Immature natural killer cell (primary cell): ENCODE data around the gene KCNIP4. TPM values are rescaled to one million over a fixed set of nuclear protein-coding genes. Genes with fewer than 3 reads are reported as not detected.

Experiments used
- DNase-seq, 3 donors: peaks; one replicate each; pipeline ENCODE4 v3.0.0; 2022; ENCODE audit warnings: mixed read lengths in 1 of 3
- H3K27ac Mint-ChIP-seq, 6 donors: one replicate each; pipeline ENCODE4 v1.8.0; 2020; ENCODE audit warnings: mixed read lengths in 6 of 6, mild to moderate bottlenecking in 5 of 6, inconsistent platforms in 4 of 6, moderate library complexity in 3 of 6
- H3K27me3 Mint-ChIP-seq, 3 donors: one replicate each; pipeline ENCODE4 v1.8.0; 2020 to 2021; ENCODE audit warnings: low read depth in 3 of 3, mild to moderate bottlenecking in 3 of 3, mixed read lengths in 3 of 3, moderate library complexity in 3 of 3, inconsistent platforms in 1 of 3
- H3K36me3 Mint-ChIP-seq, 3 donors: one replicate each; pipeline ENCODE4 v1.8.0; 2020; ENCODE audit warnings: mixed read lengths in 3 of 3, inconsistent platforms in 2 of 3, mild to moderate bottlenecking in 2 of 3
- H3K4me1 Mint-ChIP-seq, 2 donors: one replicate each; pipeline ENCODE4 v1.8.0; 2020; ENCODE audit warnings: inconsistent platforms in 2 of 2, mild to moderate bottlenecking in 2 of 2, mixed read lengths in 2 of 2, moderate library complexity in 1 of 2
- H3K4me3 Mint-ChIP-seq, 5 donors: one replicate each; pipeline ENCODE4 v1.8.0; 2020; ENCODE audit warnings: mild to moderate bottlenecking in 5 of 5, mixed read lengths in 5 of 5, inconsistent platforms in 3 of 5, moderate library complexity in 3 of 5
- H3K9me3 Mint-ChIP-seq, 6 donors: one replicate each; pipeline ENCODE4 v1.8.0; 2020; ENCODE audit warnings: mild to moderate bottlenecking in 6 of 6, mixed read lengths in 6 of 6, inconsistent platforms in 4 of 6, moderate library complexity in 3 of 6
- polyA plus RNA-seq, 3 donors: library from polyadenylated mRNA; unstranded; fragments of 300-500 nt; fragmentation: Illumina TruSeq; gene quantifications; one replicate each; pipeline ENCODE4 v1.2.3, GENCODE V29; 2021

The KCNIP4 gene
- polyA plus RNA-seq, 3 donors from 2014 or later = 0.10 TPM; not detected in 2

DNA sequence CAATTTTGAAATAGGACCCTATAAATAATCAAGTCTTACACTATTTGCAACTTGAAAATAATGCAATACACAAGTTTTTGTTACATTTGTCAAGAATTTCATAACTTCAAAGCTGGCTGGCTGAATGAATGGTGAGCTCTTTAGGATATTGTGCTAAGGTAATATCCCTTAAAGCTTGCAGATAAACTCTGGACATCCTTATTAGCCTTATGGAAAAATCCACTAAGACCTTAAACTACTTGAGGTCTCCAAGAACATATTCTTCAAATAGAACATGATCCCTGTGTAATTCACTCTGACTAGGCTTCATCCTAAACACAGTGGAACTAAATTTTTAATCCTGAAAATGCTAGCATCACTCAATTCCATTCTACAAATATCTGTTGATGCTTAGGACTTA lies 1049.0 kb downstream of the KCNIP4 start:
- H3K4me1 Mint-ChIP-seq = peaks cover 45 to 48% of the 10 kb centered on the region in 2 donors
- H3K27me3 Mint-ChIP-seq = no peaks in the 10 kb centered on the region
- H3K4me3 Mint-ChIP-seq = no peak overlapping the region
- peaks cover 0 to 10% (median 5%) of the 10 kb centered on the region in 3 donors for H3K36me3 Mint-ChIP-seq
- H3K27ac Mint-ChIP-seq = no peak overlapping the region
- peaks cover 0 to 12% (median 2%) of the 10 kb centered on the region in 6 donors for H3K9me3 Mint-ChIP-seq
- no peak for DNase-seq

DNA sequence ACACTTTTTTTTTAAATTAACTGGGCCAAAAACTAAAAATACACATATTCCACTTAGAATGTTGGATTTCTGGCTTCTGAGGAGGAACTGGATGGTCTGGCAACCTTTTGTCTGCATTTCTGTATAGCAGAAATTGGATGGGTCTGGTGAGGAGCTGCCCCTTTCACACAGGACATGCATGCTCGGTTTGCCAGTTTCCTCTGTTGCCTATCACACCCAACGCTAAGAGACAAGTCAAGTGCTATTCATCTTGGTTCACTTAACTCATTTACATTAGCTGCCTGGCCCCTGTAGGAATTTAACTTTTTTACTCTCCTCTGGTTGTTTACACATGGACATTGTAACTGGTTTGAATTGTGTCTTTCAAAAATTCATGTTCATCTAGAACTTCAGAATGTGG lies 1052.6 kb downstream of the KCNIP4 start:
- Mint-ChIP-seq H3K27ac (peak overlapping the region; percentile 89 to 97 (median 94)), H3K4me3 (peak overlapping the region; percentile 63 to 81 (median 79)), H3K36me3 (peaks cover 0 to 11% (median 5%) of the 10 kb centered on the region in 3 donors)

DNA sequence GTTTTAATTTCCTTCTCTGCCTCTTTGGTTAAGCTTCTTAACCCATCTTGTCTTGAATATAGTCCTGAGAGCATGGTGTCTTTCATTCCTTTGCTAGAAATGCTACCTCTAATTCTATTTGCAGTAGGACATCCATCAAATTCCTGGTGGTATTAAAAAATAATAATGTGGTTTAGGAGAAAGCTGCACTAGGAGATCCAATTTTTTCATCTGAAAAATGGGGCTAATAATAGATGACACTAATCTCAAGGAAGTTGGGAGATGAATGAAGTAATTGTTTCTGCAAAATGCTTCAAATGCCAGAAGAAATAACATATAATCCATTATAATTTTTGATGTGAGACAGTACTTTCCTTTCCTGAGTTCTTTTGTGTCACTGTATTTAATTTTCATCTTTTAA lies 1053.4 kb downstream of the KCNIP4 start:
- Mint-ChIP-seq H3K4me3 (peak overlapping the region; percentile 16 to 81 (median 44)), H3K27ac (peak overlapping the region; percentile 28 to 89 (median 58)), H3K9me3 (peaks cover 0 to 12% (median 2%) of the 10 kb centered on the region in 6 donors), H3K27me3 (no peaks in the 10 kb centered on the region), H3K36me3 (peaks cover 0 to 11% (median 5%) of the 10 kb centered on the region in 3 donors), H3K4me1 (peaks cover 48 to 62% of the 10 kb centered on the region in 2 donors)
- no peak for DNase-seq

More for the DNA sequence above, 1052.6 kb downstream of the KCNIP4 start:
- Mint-ChIP-seq H3K9me3 (peaks cover 0 to 12% (median 2%) of the 10 kb centered on the region in 6 donors), H3K27me3 (no peaks in the 10 kb centered on the region), H3K4me1 (peaks cover 48 to 57% of the 10 kb centered on the region in 2 donors)
- peak; percentile 43 to 56 (median 54) for DNase-seq

DNA sequence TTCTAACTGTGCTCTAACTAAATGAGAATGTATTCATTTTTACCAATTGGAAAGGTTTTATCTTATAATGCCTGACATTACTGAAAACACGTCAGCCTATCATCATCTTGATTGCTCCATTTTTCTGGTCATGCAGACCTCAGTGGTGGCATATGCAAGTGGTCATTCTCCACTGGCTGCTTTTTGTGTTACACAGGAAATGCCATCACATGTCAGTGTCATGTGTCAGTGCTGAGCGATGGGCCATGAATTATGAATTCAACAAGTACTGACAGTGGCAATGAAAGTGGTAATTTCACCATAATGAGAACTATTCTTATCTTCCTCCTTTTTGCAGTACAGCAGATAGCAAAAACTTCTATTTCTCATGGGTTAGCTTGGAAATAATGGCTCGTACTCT lies 1057.8 kb downstream of the KCNIP4 start:
- no peak overlapping the region for H3K27ac Mint-ChIP-seq
- peaks cover 1 to 13% (median 5%) of the 10 kb centered on the region in 6 donors for H3K9me3 Mint-ChIP-seq
- peaks cover 15 to 26% of the 10 kb centered on the region in 2 donors for H3K4me1 Mint-ChIP-seq
- H3K27me3 Mint-ChIP-seq = peaks cover 0 to 2% (median 0%) of the 10 kb centered on the region in 3 donors
- DNase-seq = no peak
- no peak overlapping the region for H3K4me3 Mint-ChIP-seq
- peaks cover 4 to 16% (median 8%) of the 10 kb centered on the region in 3 donors for H3K36me3 Mint-ChIP-seq

DNA sequence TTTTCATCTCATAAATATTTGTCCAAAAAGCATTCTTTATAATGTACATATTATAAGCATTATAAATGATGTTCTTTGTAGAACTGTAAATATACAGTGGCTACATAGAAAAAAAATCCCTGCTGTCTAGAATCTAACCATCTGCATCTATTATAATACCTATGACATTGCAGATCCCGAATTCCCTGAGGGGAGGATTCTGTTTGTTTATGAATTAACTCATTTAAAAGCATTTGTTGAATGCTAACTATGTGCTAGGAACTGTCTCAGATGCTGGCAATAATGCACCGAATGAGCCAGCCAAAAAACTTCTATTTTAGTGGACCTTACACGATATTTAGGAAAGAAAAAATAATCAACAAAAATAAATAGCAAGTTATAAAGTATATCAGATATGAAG lies 1058.7 kb downstream of the KCNIP4 start:
- Mint-ChIP-seq H3K9me3 (peaks cover 1 to 13% (median 5%) of the 10 kb centered on the region in 6 donors), H3K4me1 (peaks cover 9 to 17% of the 10 kb centered on the region in 2 donors), H3K4me3 (no peak overlapping the region), H3K36me3 (peaks cover 4 to 16% (median 8%) of the 10 kb centered on the region in 3 donors), H3K27ac (no peak overlapping the region), H3K27me3 (peaks cover 0 to 3% (median 2%) of the 10 kb centered on the region in 3 donors)
- no peak for DNase-seq

DNA sequence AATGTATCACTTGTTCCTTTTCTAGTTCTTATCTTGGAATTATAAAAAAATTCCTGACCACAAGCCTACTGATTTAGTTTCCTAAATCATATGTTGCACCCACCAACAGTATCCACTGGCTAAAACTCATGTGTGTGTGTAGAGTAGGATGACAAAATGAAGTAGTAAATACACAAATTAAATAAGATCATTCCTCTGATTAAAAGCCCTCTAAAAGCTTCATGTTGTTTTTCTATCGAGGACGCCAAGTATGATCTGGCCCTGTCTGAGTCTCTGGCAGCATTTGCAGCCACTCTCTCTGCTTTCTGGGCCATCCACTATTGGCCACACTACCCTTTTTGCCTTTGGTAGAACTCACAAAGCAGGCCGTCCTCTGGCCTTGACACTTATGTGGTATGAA lies 1064.9 kb downstream of the KCNIP4 start:
- H3K27me3 Mint-ChIP-seq = peaks cover 1 to 4% (median 2%) of the 10 kb centered on the region in 3 donors
- DNase-seq = no peak
- no peak overlapping the region for H3K27ac Mint-ChIP-seq
- H3K4me3 Mint-ChIP-seq = no peak overlapping the region
- H3K36me3 Mint-ChIP-seq = peaks cover 4 to 16% (median 11%) of the 10 kb centered on the region in 3 donors
- H3K9me3 Mint-ChIP-seq = peaks cover 1 to 13% (median 5%) of the 10 kb centered on the region in 6 donors
- no peaks in the 10 kb centered on the region for H3K4me1 Mint-ChIP-seq

DNA sequence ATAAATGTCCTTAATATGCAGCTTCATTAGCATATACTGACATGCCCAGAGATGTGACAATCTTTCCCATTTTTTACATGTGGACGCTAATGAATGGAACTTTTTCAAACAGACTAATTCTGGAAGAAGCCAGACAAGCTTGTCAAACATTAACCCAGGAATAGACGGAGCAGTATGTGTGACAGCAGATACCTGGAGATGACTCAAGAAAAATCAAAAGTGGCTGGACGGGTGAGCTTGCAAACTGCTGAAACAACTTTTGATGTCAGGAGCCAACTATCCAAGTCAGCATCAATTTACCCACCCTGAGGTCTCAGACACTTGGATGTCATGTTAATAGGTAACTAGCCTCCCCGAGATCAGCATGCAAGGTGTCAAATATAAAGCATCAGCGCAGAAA lies 1065.3 kb downstream of the KCNIP4 start:
- H3K9me3 Mint-ChIP-seq = peaks cover 1 to 13% (median 5%) of the 10 kb centered on the region in 6 donors

DNA sequence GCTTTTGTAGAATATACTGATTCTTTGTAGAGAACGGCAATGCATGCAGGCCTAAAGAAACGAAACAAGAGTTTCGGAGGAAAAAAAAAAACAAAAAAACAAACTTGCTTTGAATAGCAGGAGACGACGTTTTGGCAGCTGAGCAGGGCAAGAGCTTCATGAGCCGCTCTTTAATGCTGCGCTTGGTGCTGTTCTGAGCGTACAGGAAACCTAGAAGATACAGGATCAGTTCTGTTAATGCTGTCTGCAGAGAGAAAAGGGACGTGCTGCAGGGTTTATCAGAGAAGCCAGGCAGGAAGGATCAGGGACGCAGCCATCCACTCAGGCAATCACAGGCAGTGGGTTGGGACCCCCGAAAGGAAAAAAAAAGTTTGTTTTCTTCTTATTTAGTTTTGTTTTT lies 1066.1 kb downstream of the KCNIP4 start:
- Mint-ChIP-seq H3K27me3 (peaks cover 2 to 4% (median 3%) of the 10 kb centered on the region in 3 donors), H3K27ac (no peak overlapping the region), H3K9me3 (peaks cover 1 to 13% (median 6%) of the 10 kb centered on the region in 6 donors), H3K36me3 (peaks cover 4 to 17% (median 11%) of the 10 kb centered on the region in 3 donors), H3K4me3 (peak overlapping the region in 1 of 5 donors; percentile 10), H3K4me1 (no peaks in the 10 kb centered on the region)
- no peak for DNase-seq

More for the DNA sequence above, 1065.3 kb downstream of the KCNIP4 start:
- Mint-ChIP-seq H3K36me3 (peaks cover 4 to 16% (median 11%) of the 10 kb centered on the region in 3 donors), H3K27me3 (peaks cover 2 to 4% (median 3%) of the 10 kb centered on the region in 3 donors), H3K27ac (no peak overlapping the region), H3K4me1 (no peaks in the 10 kb centered on the region), H3K4me3 (no peak overlapping the region)
- no peak for DNase-seq

DNA sequence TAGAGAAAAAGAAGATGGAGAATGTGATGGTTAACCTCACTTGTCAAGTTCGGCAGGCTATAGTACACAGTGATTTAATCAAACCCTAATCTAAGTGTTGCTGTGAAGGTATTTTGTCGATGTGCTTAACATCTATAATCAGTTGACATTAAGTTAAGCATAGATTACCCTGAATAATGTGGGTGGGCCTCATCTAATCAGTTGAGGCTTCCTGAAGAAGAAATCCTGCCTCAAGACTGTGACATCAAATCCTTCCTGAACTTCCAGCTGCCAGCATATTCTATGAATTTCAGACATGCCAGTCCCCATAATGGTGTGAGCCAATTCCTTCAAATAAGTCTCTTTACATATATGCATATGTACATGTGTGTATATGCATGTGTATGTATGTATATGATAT lies 1066.9 kb downstream of the KCNIP4 start:
- Mint-ChIP-seq H3K27me3 (peaks cover under 1 to 4% (median 3%) of the 10 kb centered on the region in 3 donors), H3K27ac (no peak overlapping the region), H3K4me3 (no peak overlapping the region), H3K4me1 (no peaks in the 10 kb centered on the region), H3K36me3 (peaks cover 1 to 18% (median 8%) of the 10 kb centered on the region in 3 donors), H3K9me3 (peaks cover 0 to 7% (median 3%) of the 10 kb centered on the region in 6 donors)
- DNase-seq = no peak

DNA sequence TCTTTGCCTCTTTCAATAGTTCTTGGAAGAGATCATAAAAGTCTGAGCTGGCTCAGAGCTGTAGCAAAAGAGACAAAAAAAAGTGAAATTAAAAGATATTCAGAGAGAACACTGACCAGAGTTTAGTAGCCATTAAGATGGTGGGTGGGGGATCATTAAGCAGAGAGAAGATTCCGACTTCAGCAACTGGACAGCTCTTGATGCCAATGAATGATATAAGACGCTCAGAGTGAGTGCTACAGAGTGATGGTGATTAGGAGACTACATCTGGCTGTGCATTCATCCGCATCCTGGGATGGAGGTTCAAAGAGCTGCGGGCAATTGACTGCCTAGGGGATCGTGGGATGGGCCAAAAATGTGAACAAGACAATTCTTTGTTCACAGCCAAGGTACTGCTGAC lies 1069.8 kb downstream of the KCNIP4 start:
- H3K36me3 Mint-ChIP-seq = peaks cover 0 to 13% (median 3%) of the 10 kb centered on the region in 3 donors
- no peak for DNase-seq
- no peak overlapping the region for H3K4me3 Mint-ChIP-seq
- H3K27ac Mint-ChIP-seq = no peak overlapping the region
- H3K4me1 Mint-ChIP-seq = no peaks in the 10 kb centered on the region
- H3K27me3 Mint-ChIP-seq = peaks cover 0 to 4% (median 3%) of the 10 kb centered on the region in 3 donors
- peaks cover 0 to 4% (median 0%) of the 10 kb centered on the region in 6 donors for H3K9me3 Mint-ChIP-seq

DNA sequence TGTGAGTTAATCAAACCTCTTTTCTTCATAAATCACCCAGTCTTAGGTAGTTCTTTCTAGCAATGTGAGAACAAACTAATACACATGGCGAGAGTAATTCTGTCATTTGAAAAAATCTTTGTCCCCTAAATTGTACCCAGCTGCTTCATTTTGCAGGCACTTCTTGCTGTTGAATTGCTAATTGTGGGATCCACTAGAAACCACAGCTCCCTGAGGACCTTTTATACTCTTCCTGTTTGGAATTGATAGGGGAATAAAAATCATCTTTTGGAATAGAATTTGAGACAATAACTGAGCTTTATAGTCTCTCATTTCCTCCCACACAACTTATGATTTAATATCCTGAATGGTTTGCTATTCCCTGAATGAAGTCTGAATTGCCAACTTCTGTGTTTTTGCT lies 1078.1 kb downstream of the KCNIP4 start:
- Mint-ChIP-seq H3K4me1 (peaks cover 26 to 34% of the 10 kb centered on the region in 2 donors), H3K9me3 (peaks cover 0 to 11% (median 0%) of the 10 kb centered on the region in 6 donors), H3K27me3 (peaks cover 0 to 3% (median 0%) of the 10 kb centered on the region in 3 donors), H3K4me3 (no peak overlapping the region), H3K27ac (peak overlapping the region in 2 of 6 donors; percentile 23 to 49), H3K36me3 (no peaks in the 10 kb centered on the region)
- DNase-seq = no peak

DNA sequence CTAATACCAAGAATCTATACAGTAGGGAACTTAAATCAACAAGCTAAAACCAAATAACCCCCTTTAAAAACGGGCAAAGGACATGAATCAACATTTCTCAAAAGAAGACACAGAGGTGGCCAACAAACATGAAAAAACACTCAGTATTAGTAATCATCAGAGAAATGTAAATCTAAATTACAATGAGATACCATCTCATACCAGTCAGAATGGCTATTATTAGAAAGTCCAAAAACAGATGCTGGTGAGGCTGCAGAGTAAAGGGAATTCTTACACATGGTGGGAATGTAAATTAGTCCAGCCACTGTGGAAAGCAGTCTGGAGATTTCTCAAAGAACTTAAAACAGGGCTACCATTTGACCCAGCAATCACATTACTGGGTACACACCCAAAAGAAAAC lies 1080.5 kb downstream of the KCNIP4 start:
- H3K36me3 Mint-ChIP-seq = no peaks in the 10 kb centered on the region
- DNase-seq = no peak
- peaks cover 24 to 34% of the 10 kb centered on the region in 2 donors for H3K4me1 Mint-ChIP-seq
- H3K27ac Mint-ChIP-seq = no peak overlapping the region
- H3K4me3 Mint-ChIP-seq = no peak overlapping the region
- peaks cover 0 to 6% (median 0%) of the 10 kb centered on the region in 6 donors for H3K9me3 Mint-ChIP-seq
- H3K27me3 Mint-ChIP-seq = peaks cover 0 to 3% (median 0%) of the 10 kb centered on the region in 3 donors

DNA sequence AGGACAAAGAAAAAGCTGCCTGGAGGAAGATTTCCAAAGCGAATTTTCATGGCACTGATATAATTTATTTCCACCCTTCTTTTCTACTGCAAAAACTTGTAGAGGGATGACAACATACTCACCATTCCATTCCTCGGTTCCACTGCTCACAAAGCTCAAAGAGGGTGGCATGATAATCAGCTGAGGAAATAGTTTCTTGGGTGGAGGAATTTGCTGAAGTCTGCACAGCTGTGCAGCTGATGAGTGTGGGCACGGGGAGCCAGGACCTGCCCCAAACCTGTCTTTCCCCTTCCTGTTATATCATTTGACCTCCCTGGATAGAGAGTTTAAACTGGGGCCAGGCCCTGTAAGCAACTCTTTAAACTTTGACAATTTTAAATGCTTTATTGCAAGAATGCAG lies 1087.7 kb downstream of the KCNIP4 start:
- Mint-ChIP-seq H3K4me1 (peaks cover 2 to 7% of the 10 kb centered on the region in 2 donors), H3K4me3 (no peak overlapping the region), H3K9me3 (peaks cover 0 to 2% (median 0%) of the 10 kb centered on the region in 6 donors), H3K36me3 (no peaks in the 10 kb centered on the region), H3K27me3 (no peaks in the 10 kb centered on the region), H3K27ac (no peak overlapping the region)
- no peak for DNase-seq

DNA sequence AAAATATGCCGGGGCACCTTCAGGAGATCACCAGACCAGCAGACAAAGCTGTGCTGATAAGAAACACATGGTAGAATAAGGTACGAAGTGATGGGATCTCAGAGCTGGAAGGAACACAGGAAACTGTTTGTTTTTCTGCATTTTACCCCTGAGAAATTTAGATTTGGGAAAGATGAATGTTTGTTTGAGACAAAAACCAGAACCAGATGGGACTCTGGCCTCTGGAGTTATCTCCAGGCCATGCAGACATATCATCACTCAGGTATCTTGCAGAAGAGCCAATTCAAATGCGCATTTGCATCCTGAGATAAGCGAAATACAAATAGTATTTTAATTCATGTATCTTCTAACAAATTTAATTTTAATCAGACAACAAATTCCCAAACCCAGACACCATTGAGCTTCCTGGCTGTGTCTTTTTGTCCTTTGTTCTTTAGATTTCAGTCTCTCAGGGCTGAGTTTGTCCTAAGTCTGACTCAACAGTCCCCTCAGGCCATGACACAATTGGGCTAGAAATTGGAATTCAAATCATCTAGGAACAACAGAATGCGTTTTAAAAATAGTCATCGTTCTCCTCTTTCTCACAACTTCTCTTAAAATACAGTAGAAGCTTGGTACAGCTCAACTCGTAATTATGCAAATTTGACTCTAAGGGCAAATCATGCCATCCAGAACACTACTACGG lies 1089.3 kb downstream of the KCNIP4 start:
- Mint-ChIP-seq H3K27me3 (peaks cover 0 to 2% (median 0%) of the 10 kb centered on the region in 3 donors), H3K36me3 (no peaks in the 10 kb centered on the region), H3K4me3 (no peak overlapping the region), H3K27ac (no peak overlapping the region), H3K9me3 (peaks cover 0 to 4% (median 0%) of the 10 kb centered on the region in 6 donors), H3K4me1 (peaks cover 2 to 7% of the 10 kb centered on the region in 2 donors)
- DNase-seq = no peak
